Gastrocnemius medialis (tissue), 4 donors: ENCODE data around the gene RXFP4. TPM values are rescaled to one million over a fixed set of nuclear protein-coding genes. Genes with fewer than 3 reads are reported as not detected.
A peak's percentile ranks its signal among the peaks of the same experiment; 100 is the strongest.
"Not testable (repeated sequence)": the region's sequence is repeated elsewhere in the genome, so short reads cannot be mapped to it uniquely, and the experiment has no call there.

ENCODE experiments used
- ATAC-seq, 2 donors: fragments of 150-250 bp; one replicate each; pipeline ENCODE4 v1.9.1; 2016
- DNase-seq, 2 donors: peaks; one replicate each; pipeline ENCODE4 v3.0.0-alpha.2; 2019
- H3K27ac ChIP-seq, 4 donors: fragments of 200-600 bp; sonication (generic); 1 replicate in 1 of 4; 2 replicates in 3 of 4; pipeline ENCODE4 v1.5.1; 2016 to 2018; ENCODE audit warnings: mild to moderate bottlenecking in 2 of 4, moderate library complexity in 1 of 4
- H3K27me3 ChIP-seq, 3 donors: fragments of 200-600 bp; sonication (generic) in 2 of 3; 1 replicate in 1 of 3; 2 replicates in 2 of 3; pipeline versions ENCODE4 v1.5.1 to v1.6.0; 2016 to 2019; ENCODE audit warnings: mild to moderate bottlenecking in 1 of 3, moderate library complexity in 1 of 3
- H3K36me3 ChIP-seq, 2 donors: fragments of 200-600 bp; sonication (generic) in 1 of 2; one replicate each; pipeline ENCODE4 v1.5.1; 2017 to 2018
- H3K4me1 ChIP-seq, 2 donors: fragments of 200-600 bp; sonication (generic) in 1 of 2; one replicate each; pipeline ENCODE4 v1.5.1; 2016 to 2017; ENCODE audit warnings: mild to moderate bottlenecking in 2 of 2
- H3K4me3 ChIP-seq, 4 donors: fragments of 200-600 bp; sonication (generic) in 3 of 4; 1 replicate in 1 of 4; 2 replicates in 3 of 4; pipeline ENCODE4 v1.5.1; 2016 to 2019; ENCODE audit warnings: mild to moderate bottlenecking in 2 of 4
- H3K9me3 ChIP-seq, 3 donors: fragments of 200-600 bp; sonication (generic) in 2 of 3; 1 replicate in 1 of 3; 2 replicates in 2 of 3; pipeline ENCODE4 v1.5.1; 2016 to 2019
- POLR2A ChIP-seq, 2 donors: fragments of 450-650 bp; IDR thresholded peaks; one replicate each; pipeline ENCODE4 v1.6.1; 2017; ENCODE audit warnings: antibody characterized with exemption in 2 of 2, mild to moderate bottlenecking in 2 of 2, moderate library complexity in 2 of 2
- in situ Hi-C, 4 donors: fragments of 200-750 bp; cut with MboI; loops; one replicate each; pipeline versions ENCODE4 v1.15.0 to v1.8.0; 2017; ENCODE audit warnings: low sequenced_read_pairs in 4 of 4
- intact Hi-C: fragments of 100-400 bp; cut with DNase I; formaldehyde crosslinking; loops from one replicate; pipeline ENCODE4 v1.15.1; 2023; ENCODE audit warnings: low total_unique reads
- total RNA-seq, 4 donors: library from RNA; depleted of rRNA; stranded (reverse); fragments of >200 nt; gene quantifications; one replicate each; pipeline versions ENCODE4 v1.1.0 to v1.2.3, GENCODE V29; 2016
- TF ChIP-seq, protein P1 (sequence below), 5 experiments: fragments of 450-650 bp in 3 of 5; fragments of 200-600 bp in 2 of 5; sonication (generic) in 2 of 5; IDR thresholded peaks in 4 of 5; conservative IDR thresholded peaks in 1 of 5; 1 replicate in 4 of 5; 2 replicates in 1 of 5; pipeline ENCODE4 v1.5.1; 2016 to 2019; ENCODE audit warnings: antibody characterized with exemption in 5 of 5, mild to moderate bottlenecking in 3 of 5, moderate library complexity in 3 of 5

The RXFP4 gene
- total RNA-seq = not detected

GRCh38 chr1:155940993-155941844 lies at the start of gene RXFP4:
Gene RXFP4, plus strand, starts transcription at chr1:155941638. Its CDS starts 72 bp downstream, at chr1:155941710.
- in situ Hi-C loops = no loop called here

DNA sequence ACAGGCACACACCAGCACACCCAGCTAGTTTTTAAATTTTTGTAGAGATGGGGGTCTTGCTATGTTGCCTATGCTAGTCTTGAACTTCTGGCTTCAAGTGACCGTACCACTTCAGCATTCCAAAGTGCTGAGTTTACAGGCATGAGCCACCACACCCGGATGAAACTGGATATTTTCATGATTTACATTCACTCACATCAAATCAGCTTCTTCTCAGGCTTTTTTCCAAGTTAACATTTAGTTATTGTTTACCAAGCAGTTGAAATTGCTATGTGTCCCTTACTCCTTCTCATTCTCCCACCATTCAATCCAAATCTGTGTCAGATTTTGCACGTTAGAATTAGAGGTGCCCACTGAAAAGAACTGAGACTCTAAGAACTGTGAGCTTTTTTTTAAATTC lies 48.6 kb upstream of the RXFP4 start:
- Histone ChIP-seq H3K36me3 (peaks cover 0 to 14% of the 10 kb centered on the region in 2 donors), H3K27ac (peak overlapping the region; percentile 68 to 78 (median 74)), H3K4me3 (no peak overlapping the region), H3K27me3 (no peaks in the 10 kb centered on the region), H3K4me1 (peaks cover 6 to 9% of the 10 kb centered on the region in 2 donors), H3K9me3 (no peaks in the 10 kb centered on the region)
- DNase-seq (no peak), ATAC-seq (no peak)
- intact Hi-C loops = no loop called here
- TF ChIP-seq POLR2A (IDR thresholded peaks at IDR 0.05) = no peak
- TF ChIP-seq, protein P1, sequence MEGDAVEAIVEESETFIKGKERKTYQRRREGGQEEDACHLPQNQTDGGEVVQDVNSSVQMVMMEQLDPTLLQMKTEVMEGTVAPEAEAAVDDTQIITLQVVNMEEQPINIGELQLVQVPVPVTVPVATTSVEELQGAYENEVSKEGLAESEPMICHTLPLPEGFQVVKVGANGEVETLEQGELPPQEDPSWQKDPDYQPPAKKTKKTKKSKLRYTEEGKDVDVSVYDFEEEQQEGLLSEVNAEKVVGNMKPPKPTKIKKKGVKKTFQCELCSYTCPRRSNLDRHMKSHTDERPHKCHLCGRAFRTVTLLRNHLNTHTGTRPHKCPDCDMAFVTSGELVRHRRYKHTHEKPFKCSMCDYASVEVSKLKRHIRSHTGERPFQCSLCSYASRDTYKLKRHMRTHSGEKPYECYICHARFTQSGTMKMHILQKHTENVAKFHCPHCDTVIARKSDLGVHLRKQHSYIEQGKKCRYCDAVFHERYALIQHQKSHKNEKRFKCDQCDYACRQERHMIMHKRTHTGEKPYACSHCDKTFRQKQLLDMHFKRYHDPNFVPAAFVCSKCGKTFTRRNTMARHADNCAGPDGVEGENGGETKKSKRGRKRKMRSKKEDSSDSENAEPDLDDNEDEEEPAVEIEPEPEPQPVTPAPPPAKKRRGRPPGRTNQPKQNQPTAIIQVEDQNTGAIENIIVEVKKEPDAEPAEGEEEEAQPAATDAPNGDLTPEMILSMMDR (IDR thresholded peaks at IDR 0.05 in 4 of 5, conservative IDR thresholded peaks at IDR 0.05 in 1 of 5) = no peak
- in situ Hi-C loops = no loop called here

More at GRCh38 chr1:155940993-155941844, at the start of gene RXFP4:
- Histone ChIP-seq H3K27me3 (no peaks in the 10 kb centered on the region), H3K9me3 (no peaks in the 10 kb centered on the region), H3K27ac (peak within 1 kb of the TSS; percentile 46 to 73 (median 68)), H3K36me3 (no peaks in the 10 kb centered on the region), H3K4me3 (no peak within 1 kb of the TSS), H3K4me1 (peaks cover 15 to 26% of the 10 kb centered on the region in 2 donors)
- ATAC-seq (no peak), DNase-seq (no peak)
- TF ChIP-seq, protein P1 (IDR thresholded peaks at IDR 0.05 in 4 of 5, conservative IDR thresholded peaks at IDR 0.05 in 1 of 5) = no peak
- TF ChIP-seq POLR2A (IDR thresholded peaks at IDR 0.05) = no peak
- intact Hi-C loops = no loop called here

GRCh38 chr1:155893389-155894142 lies 47.9 kb upstream of the RXFP4 start:
- peaks cover 6 to 9% of the 10 kb centered on the region in 2 donors for H3K4me1 ChIP-seq
- H3K4me3 ChIP-seq = peak overlapping the region in 1 of 4 donors; percentile 9
- TF ChIP-seq POLR2A (IDR thresholded peaks at IDR 0.05) = no peak
- TF ChIP-seq, protein P1 (IDR thresholded peaks at IDR 0.05 in 4 of 5, conservative IDR thresholded peaks at IDR 0.05 in 1 of 5) = no peak
- in situ Hi-C loops (no loop called here), intact Hi-C loops (no loop called here)
- no peak for DNase-seq
- no peaks in the 10 kb centered on the region for H3K27me3 ChIP-seq
- ATAC-seq = peak; percentile 73 to 86
- H3K36me3 ChIP-seq = peaks cover 0 to 16% of the 10 kb centered on the region in 2 donors
- peak overlapping the region; percentile 68 to 78 (median 74) for H3K27ac ChIP-seq
- no peaks in the 10 kb centered on the region for H3K9me3 ChIP-seq

DNA sequence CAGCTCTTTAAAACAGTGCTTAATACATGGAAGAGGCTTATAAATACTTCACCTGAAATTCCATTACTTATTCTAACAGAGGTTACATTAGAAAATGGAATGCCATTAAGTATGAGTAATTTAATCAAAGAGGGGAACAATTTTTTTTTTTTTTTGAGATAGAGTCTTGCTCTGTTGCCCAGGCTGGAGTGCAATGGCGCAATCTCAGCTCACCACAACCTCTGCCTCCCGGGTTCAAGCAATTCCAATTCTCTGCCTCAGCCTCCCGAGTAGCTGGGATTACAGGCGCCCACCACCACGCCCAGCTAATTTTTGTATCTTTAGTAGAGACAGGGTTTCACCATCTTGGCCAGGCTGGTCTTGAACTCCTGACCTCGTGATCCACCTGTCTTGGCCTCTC lies 45.8 kb upstream of the RXFP4 start:
- not testable (repeated sequence) for H3K9me3 ChIP-seq, H3K4me3 ChIP-seq, ATAC-seq

GRCh38 chr1:155896476-155896875 lies 45.0 kb upstream of the RXFP4 start:
- H3K27ac ChIP-seq, in situ Hi-C loops, H3K4me3 ChIP-seq, H3K9me3 ChIP-seq, intact Hi-C loops, ATAC-seq, H3K4me1 ChIP-seq, DNase-seq, H3K27me3 ChIP-seq: not testable (repeated sequence)
- peaks cover under 1 to 45% of the 10 kb centered on the region in 2 donors for H3K36me3 ChIP-seq

More for the DNA sequence above, 45.8 kb upstream of the RXFP4 start:
- H3K27ac ChIP-seq, in situ Hi-C loops, H3K27me3 ChIP-seq, DNase-seq, intact Hi-C loops, H3K4me1 ChIP-seq: not testable (repeated sequence)
- H3K36me3 ChIP-seq = peaks cover 0 to 37% of the 10 kb centered on the region in 2 donors
